Lower lobe of right lung (tissue), 2 donors: ENCODE results near the gene LIX1. TPM values are rescaled to one million over a fixed set of nuclear protein-coding genes. Genes with fewer than 3 reads are reported as not detected.
"Not testable (repeated sequence)": the region's sequence is repeated elsewhere in the genome, so short reads cannot be mapped to it uniquely, and the experiment has no call there.

ENCODE experiments used
- ATAC-seq, 2 donors: fragments of 200-7000 bp; cut with Tn5 transposase; one replicate each; pipeline ENCODE4 v1.9.1; 2020 to 2022; ENCODE audit warnings: mild to moderate bottlenecking in 2 of 2, moderate library complexity in 2 of 2
- DNase-seq: peaks from one replicate; pipeline ENCODE4 v3.0.0-alpha.2; 2020
- H3K27ac ChIP-seq: fragments of 200-600 bp; one replicate; pipeline ENCODE4 v1.8.0; 2022
- H3K27me3 ChIP-seq: fragments of 200-600 bp; one replicate; pipeline ENCODE4 v1.8.0; 2022; ENCODE audit warnings: low read depth
- H3K36me3 ChIP-seq: fragments of 200-600 bp; one replicate; pipeline ENCODE4 v1.8.0; 2022; ENCODE audit warnings: mild to moderate bottlenecking
- H3K4me1 ChIP-seq: fragments of 200-600 bp; one replicate; pipeline ENCODE4 v1.8.0; 2022
- H3K4me3 ChIP-seq: fragments of 200-600 bp; one replicate; pipeline ENCODE4 v1.8.0; 2022; ENCODE audit warnings: mild to moderate bottlenecking
- H3K9me3 ChIP-seq: fragments of 200-600 bp; one replicate; pipeline ENCODE4 v1.8.0; 2022
- intact Hi-C: fragments of 100-400 bp; cut with DNase I; formaldehyde crosslinking; loops from one replicate; pipeline ENCODE4 v1.11.0; 2022
- total RNA-seq: library from RNA; stranded (reverse); fragmentation: NEBNext Ultra II Directional; extraction: Animal tissue kit (Norgen Biotek cat#: 25700); gene quantifications from one replicate; pipeline ENCODE4 v1.2.1, GENCODE V29; 2021
- TF ChIP-seq, protein P1 (sequence below): fragments of 200-600 bp; IDR thresholded peaks from one replicate; pipeline ENCODE4 v1.8.0; 2022; ENCODE audit warnings: antibody characterized with exemption, mild to moderate bottlenecking
- donor health status: DM: no; HTN: yes; CAD: no; lungs with severe emphysema.

Gene LIX1
- total RNA-seq, 1 donor from 2014 or later, result not detected

DNA sequence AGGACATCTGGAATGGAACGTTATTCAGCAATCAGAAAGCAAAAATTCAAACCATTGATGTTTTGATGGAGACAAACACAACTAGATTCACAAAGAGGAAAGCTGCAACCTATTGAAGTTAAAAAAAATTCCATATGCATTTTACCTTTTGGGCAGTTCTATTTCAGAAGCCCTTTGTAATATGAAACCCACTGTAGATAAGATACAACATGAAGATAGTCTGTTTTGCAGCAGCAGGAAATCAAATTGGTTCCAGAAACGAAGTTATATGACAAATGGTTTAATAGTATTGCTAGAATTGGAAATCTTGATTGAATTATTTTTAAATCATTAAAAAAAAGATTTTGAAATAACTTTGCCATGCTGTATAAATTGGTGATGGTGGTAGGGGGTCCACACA is 872 bp downstream of the LIX1 start:
- intact Hi-C loops, result no loop called here
- no peaks in the 10 kb centered on the region for H3K36me3 ChIP-seq

DNA sequence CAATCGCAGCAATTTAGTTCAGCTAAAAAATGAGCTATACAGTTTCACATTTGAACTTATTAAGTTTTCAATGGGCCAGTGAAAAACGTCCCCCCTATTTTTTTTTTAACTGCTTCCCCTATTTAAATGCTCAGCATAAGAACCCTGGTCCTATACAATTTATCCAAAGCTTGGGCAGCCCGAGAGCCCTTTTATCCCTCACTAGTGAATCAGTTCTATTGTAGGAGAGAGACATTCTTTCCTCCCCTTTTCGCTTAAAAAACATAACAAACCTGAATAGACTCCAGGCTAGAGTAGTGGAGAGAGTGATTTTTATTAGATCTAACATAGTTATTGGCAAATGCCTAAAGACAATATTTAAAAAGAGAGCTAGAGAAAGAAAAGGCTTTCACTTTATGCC is 1.4 kb downstream of the LIX1 start:
- H3K4me3 ChIP-seq, result no peak overlapping the region
- intact Hi-C loops, result no loop called here
- no peak overlapping the region for H3K27ac ChIP-seq
- ATAC-seq (no peak), DNase-seq (no peak)
- no peaks in the 10 kb centered on the region for H3K27me3 ChIP-seq
- H3K36me3 ChIP-seq, result no peaks in the 10 kb centered on the region
- H3K4me1 ChIP-seq, result no peaks in the 10 kb centered on the region
- H3K9me3 ChIP-seq, result no peaks in the 10 kb centered on the region
- TF ChIP-seq, protein P1, sequence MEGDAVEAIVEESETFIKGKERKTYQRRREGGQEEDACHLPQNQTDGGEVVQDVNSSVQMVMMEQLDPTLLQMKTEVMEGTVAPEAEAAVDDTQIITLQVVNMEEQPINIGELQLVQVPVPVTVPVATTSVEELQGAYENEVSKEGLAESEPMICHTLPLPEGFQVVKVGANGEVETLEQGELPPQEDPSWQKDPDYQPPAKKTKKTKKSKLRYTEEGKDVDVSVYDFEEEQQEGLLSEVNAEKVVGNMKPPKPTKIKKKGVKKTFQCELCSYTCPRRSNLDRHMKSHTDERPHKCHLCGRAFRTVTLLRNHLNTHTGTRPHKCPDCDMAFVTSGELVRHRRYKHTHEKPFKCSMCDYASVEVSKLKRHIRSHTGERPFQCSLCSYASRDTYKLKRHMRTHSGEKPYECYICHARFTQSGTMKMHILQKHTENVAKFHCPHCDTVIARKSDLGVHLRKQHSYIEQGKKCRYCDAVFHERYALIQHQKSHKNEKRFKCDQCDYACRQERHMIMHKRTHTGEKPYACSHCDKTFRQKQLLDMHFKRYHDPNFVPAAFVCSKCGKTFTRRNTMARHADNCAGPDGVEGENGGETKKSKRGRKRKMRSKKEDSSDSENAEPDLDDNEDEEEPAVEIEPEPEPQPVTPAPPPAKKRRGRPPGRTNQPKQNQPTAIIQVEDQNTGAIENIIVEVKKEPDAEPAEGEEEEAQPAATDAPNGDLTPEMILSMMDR, result no peak

More for the DNA sequence above, 872 bp downstream of the LIX1 start:
- Histone ChIP-seq H3K27me3 (no peaks in the 10 kb centered on the region), H3K27ac (no peak overlapping the region), H3K4me3 (no peak overlapping the region), H3K4me1 (no peaks in the 10 kb centered on the region), H3K9me3 (no peaks in the 10 kb centered on the region)
- DNase-seq (no peak), ATAC-seq (no peak)
- TF ChIP-seq, protein P1, result no peak

DNA sequence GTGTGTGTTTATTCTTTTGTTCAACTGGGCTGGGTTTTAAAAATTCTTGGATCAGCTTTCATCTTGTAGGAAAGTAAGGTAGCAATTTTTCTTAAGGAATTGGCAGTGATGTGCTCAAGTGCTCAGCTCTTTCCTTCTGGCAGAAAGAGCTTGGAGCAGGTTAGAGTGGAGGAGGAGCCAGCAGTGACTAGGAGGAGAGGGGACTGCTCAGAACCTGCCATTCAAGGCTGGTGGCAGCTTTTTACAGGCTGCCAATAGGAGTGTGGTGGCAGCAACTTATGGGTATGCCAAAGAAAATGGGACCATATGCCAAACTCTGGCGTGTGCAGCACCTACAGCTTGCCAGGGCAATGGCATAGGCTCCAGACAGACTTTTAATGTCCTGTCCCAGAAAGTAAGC is 2.2 kb downstream of the LIX1 start:
- H3K4me3 ChIP-seq, ATAC-seq, DNase-seq, intact Hi-C loops, H3K9me3 ChIP-seq, H3K36me3 ChIP-seq, H3K27me3 ChIP-seq, H3K4me1 ChIP-seq, H3K27ac ChIP-seq: not testable (repeated sequence)

DNA sequence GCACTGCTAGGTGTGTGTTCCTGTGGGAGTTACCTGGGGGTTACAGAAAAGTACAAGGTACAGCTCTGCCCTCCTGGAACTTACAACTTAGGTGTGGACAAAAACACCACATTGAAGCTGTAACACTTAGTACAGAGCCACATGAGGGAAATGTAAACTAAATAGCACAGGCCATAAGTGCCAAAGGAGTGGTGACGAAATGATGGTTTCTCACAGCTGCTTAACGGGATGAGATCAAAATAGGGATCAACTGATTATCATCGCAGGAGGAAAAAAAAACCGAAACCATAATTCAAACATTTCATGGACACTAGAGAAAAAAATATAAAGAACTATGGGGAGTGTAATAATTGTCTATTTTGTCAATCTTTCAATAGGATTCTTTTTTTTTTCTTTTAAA is 5.9 kb downstream of the LIX1 start:
- ATAC-seq (no peak), DNase-seq (no peak)
- no peaks in the 10 kb centered on the region for H3K27me3 ChIP-seq
- TF ChIP-seq, protein P1, result no peak
- no peak overlapping the region for H3K27ac ChIP-seq
- intact Hi-C loops, result no loop called here
- H3K36me3 ChIP-seq, result no peaks in the 10 kb centered on the region
- H3K4me3 ChIP-seq, result no peak overlapping the region
- H3K4me1 ChIP-seq, result no peaks in the 10 kb centered on the region
- no peaks in the 10 kb centered on the region for H3K9me3 ChIP-seq

DNA sequence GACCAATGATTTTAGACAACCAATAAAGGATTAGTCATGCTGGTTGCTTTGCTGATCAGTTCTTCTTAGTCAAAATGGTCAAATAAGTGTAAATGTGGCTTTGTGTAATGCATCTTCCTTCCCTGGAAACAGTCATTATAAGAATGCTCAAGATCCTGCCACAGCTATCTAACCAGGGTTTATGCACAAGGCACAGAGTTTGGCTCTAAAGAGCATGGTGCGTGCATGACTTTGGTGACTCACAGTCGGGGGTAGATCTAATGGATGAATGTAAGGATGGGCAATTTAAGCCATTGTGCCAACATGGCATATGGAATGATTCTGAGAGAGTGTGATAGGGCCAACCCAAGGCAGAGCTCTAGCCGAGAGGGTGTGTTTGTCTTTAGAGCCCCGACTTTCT is 6.5 kb downstream of the LIX1 start:
- intact Hi-C loops, result no loop called here
- DNase-seq, result no peak
- no peaks in the 10 kb centered on the region for H3K36me3 ChIP-seq
- H3K27me3 ChIP-seq, result no peaks in the 10 kb centered on the region
- no peaks in the 10 kb centered on the region for H3K4me1 ChIP-seq
- TF ChIP-seq, protein P1, result no peak
- no peak overlapping the region for H3K27ac ChIP-seq
- no peaks in the 10 kb centered on the region for H3K9me3 ChIP-seq
- no peak for ATAC-seq
- H3K4me3 ChIP-seq, result no peak overlapping the region

DNA sequence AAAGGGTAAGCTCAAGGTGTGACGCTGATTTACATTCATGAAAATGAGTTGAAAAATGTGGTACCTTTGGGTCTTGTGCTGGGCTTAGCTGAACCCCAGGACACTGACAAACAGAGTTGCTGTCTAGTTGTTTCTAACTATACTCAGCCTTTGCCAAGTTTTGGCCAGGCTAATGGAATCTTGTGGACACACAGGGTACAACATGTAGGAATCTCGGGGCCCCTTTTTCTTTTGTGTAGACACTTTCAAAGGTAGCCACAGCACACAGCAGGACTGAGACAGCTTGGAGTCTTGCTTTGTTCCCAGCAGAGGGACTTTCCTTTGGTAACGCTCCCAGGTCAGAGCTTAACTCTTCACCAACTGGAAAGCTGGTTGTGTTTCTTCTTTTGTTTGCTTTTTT is 7.8 kb downstream of the LIX1 start:
- Histone ChIP-seq H3K4me1 (no peaks in the 10 kb centered on the region), H3K27me3 (no peaks in the 10 kb centered on the region), H3K9me3 (no peaks in the 10 kb centered on the region), H3K36me3 (no peaks in the 10 kb centered on the region), H3K4me3 (no peak overlapping the region), H3K27ac (no peak overlapping the region)
- ATAC-seq (no peak), DNase-seq (no peak)
- TF ChIP-seq, protein P1, result no peak
- intact Hi-C loops, result no loop called here
